ENCODE data around the gene OCA2. TPM values are rescaled to one million over a fixed set of nuclear protein-coding genes. Genes with fewer than 3 reads are reported as not detected.
"Not testable (repeated sequence)": the region's sequence is repeated elsewhere in the genome, so short reads cannot be mapped to it uniquely, and the experiment has no call there.

The OCA2 gene
- total and polyA plus RNA-seq, 12 donors: 0.13 to 0.44 (median 0.23) TPM; not detected in 7

DNA sequence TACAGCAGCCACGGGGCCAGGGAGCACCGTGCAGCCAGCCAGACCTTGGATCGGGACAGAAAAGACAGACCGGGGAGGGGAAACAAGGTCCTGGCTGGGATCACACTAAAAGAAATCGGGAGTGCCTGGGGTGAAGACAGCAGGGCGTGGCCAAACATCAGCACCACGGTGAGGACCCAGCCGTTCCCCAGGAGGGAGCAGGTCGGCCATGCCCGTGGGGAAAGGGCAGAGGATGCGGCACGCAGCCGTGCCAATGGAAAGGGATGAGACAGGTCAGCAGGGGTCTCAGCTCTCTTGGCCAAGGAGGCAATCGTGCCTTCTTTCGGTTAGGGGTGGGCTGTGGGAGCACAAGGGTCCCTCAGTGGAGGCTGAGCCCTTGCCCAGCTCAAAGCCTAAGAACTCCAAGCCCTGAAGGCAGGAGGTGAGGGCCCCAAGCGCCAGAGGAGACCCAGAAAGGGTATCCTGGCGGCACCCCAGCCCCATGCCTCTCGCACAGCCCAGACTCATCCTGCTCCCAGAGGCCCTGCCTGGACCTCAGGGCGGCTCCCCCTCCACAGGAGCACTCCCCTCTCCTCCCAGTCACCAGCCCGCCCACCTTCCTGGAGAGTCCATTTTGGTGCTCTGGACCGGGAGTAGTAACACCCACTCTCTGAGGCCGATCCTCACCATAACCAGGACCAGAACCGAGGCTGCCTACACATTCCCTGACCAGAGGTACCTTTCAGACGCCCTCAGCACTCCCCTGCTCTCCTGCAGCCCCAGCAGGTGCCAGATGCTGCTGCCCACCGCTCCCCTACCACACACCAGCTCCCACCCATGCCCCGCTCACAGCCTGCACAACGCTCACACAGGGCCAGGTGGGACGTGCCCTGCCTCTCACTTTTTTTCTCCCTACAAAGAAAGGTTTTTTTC is 23.2 kb upstream of the OCA2 start:
- no peak overlapping the region for H3K27ac ChIP-seq
- peaks cover 0 to 58% of the 10 kb centered on the region in 2 donors for H3K36me3 ChIP-seq (replicated peaks in 1 of 2)
- no peak overlapping the region for H3K4me3 ChIP-seq
- no peak for DNase-seq
- H3K9me3 ChIP-seq (replicated peaks in 1 of 3): no peaks in the 10 kb centered on the region
- H3K27me3 ChIP-seq: no peaks in the 10 kb centered on the region
- intact Hi-C loops (cut with DNase I): no loop called here
- H3K4me1 ChIP-seq (replicated peaks in 1 of 2): no peaks in the 10 kb centered on the region
- TF ChIP-seq, protein P1, sequence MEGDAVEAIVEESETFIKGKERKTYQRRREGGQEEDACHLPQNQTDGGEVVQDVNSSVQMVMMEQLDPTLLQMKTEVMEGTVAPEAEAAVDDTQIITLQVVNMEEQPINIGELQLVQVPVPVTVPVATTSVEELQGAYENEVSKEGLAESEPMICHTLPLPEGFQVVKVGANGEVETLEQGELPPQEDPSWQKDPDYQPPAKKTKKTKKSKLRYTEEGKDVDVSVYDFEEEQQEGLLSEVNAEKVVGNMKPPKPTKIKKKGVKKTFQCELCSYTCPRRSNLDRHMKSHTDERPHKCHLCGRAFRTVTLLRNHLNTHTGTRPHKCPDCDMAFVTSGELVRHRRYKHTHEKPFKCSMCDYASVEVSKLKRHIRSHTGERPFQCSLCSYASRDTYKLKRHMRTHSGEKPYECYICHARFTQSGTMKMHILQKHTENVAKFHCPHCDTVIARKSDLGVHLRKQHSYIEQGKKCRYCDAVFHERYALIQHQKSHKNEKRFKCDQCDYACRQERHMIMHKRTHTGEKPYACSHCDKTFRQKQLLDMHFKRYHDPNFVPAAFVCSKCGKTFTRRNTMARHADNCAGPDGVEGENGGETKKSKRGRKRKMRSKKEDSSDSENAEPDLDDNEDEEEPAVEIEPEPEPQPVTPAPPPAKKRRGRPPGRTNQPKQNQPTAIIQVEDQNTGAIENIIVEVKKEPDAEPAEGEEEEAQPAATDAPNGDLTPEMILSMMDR (IDR thresholded peaks at IDR 0.05): no peak
- TF ChIP-seq POLR2A (IDR thresholded peaks at IDR 0.05): no peak
- WGBS, 4 donors: 87 to 90% (median 89%) methylated on average over 25 to 28 of the region's 28 CpGs

DNA sequence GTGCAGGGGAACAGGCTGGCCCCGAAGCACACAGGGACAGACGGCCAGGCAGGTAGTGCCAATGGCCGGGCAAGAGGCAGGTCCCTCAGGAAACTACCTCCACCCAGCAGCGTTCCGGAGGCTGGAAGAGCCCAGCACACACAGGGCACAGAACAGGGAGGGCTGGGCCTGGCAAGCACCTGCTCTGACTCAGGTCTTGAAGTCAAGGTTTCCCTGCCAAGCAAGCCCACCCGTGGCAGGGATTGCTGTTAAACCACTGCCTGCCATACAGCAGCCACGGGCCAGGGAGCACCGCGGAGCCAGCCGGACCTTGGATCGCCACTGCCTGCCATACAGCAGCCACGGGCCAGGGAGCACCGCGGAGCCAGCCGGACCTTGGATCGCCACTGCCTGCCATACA is 22.5 kb upstream of the OCA2 start:
- H3K27ac ChIP-seq; DNase-seq; H3K4me1 ChIP-seq (replicated peaks in 1 of 2); intact Hi-C loops (cut with DNase I); H3K9me3 ChIP-seq (replicated peaks in 1 of 3); H3K4me3 ChIP-seq; H3K27me3 ChIP-seq: not testable (repeated sequence)
- 85 to 93% (median 91%) methylated on average over 5 to 12 of the region's 16 CpGs for WGBS, 4 donors
- peaks cover 0 to 62% of the 10 kb centered on the region in 2 donors for H3K36me3 ChIP-seq (replicated peaks in 1 of 2)

DNA sequence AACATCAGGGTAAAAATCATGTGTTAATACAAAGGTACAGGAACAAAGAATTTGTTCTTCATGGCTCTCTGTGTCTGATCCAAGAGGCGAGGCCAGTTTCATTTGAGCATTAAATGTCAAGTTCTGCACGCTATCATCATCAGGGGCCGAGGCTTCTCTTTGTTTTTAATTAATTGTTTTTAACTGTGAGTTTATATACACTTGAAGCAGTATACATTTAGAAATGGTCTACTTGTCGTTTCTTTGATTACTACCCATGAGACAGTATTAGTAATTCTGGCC is 21.2 kb upstream of the OCA2 start:
- no peaks in the 10 kb centered on the region for H3K27me3 ChIP-seq
- intact Hi-C loops (cut with DNase I): no loop called here
- no peaks in the 10 kb centered on the region for H3K4me1 ChIP-seq (replicated peaks in 1 of 2)
- no peaks in the 10 kb centered on the region for H3K9me3 ChIP-seq (replicated peaks in 1 of 3)
- 77 to 94% (median 91%) methylated on average over 4 of the region's 4 CpGs for WGBS, 4 donors
- TF ChIP-seq, protein P1 (IDR thresholded peaks at IDR 0.05): no peak
- no peak for TF ChIP-seq POLR2A (IDR thresholded peaks at IDR 0.05)
- no peak for DNase-seq
- no peak overlapping the region for H3K4me3 ChIP-seq
- H3K36me3 ChIP-seq (replicated peaks in 1 of 2): peaks cover 0 to 74% of the 10 kb centered on the region in 2 donors
- no peak overlapping the region for H3K27ac ChIP-seq

DNA sequence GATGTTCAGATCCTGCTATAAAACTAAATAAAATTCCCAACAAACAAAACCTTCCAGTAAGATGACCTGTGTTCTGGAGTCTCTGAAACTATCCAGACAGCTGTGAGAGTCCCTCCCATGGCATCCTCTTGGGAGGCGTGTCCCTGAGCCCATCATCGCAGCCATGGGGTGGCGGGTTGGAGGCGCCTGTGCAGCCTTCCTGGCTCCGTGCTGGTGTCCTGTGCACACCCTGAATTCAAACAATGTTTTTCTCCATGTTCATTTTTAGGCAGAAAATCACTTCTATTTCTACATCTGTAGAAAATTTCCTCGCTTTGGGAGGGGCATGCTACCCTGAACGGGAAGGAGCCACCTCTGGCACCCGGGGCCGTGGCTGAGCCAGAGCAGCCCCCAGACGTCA is 19.4 kb upstream of the OCA2 start:
- Histone ChIP-seq H3K36me3 (replicated peaks in 1 of 2) (peaks cover 0 to 75% of the 10 kb centered on the region in 2 donors), H3K4me1 (replicated peaks in 1 of 2) (no peaks in the 10 kb centered on the region), H3K27ac (no peak overlapping the region), H3K9me3 (replicated peaks in 1 of 3) (no peaks in the 10 kb centered on the region), H3K27me3 (no peaks in the 10 kb centered on the region), H3K4me3 (no peak overlapping the region)
- intact Hi-C loops (cut with DNase I): loop anchor here in 1 of 2 donors (10.0 kb wide), 1 partner anchor 1234 kb away; no protein-coding TSS in a partner anchor
- TF ChIP-seq POLR2A (IDR thresholded peaks at IDR 0.05): no peak
- TF ChIP-seq, protein P1 (IDR thresholded peaks at IDR 0.05): no peak
- DNase-seq: no peak
- WGBS, 4 donors: 90 to 97% (median 95%) methylated on average over 9 to 10 of the region's 10 CpGs

DNA sequence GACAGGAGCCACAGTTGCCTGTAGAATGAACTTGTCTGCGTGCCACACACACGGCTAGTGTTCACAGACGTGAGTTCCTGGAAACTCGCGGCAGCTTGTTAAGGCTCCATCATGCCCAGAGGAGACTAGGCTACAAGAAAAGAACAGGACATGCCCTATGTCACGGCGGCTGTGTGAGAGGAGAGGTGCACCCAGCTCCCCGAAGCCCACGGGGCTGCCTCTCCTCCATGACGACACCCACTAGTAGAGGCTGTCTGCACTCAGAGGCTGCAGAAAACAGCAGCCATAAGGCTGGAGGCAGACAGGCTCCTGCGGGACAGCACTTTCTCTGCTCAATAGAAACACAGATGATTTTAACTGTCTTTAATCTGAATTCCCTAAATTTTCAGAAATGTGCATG is 19.0 kb upstream of the OCA2 start:
- TF ChIP-seq, protein P1 (IDR thresholded peaks at IDR 0.05): no peak
- TF ChIP-seq POLR2A (IDR thresholded peaks at IDR 0.05): no peak
- intact Hi-C loops (cut with DNase I): loop anchor here in 1 of 2 donors (10.0 kb wide), 1 partner anchor 1233 kb away; no protein-coding TSS in a partner anchor
- Histone ChIP-seq H3K4me3 (no peak overlapping the region), H3K27me3 (no peaks in the 10 kb centered on the region), H3K9me3 (replicated peaks in 1 of 3) (no peaks in the 10 kb centered on the region), H3K4me1 (replicated peaks in 1 of 2) (no peaks in the 10 kb centered on the region), H3K36me3 (replicated peaks in 1 of 2) (peaks cover 0 to 78% of the 10 kb centered on the region in 2 donors), H3K27ac (no peak overlapping the region)
- no peak for DNase-seq
- WGBS, 4 donors: 91 to 96% (median 93%) methylated on average over 5 to 11 of the region's 11 CpGs
